ENCODE results near the gene PTH. TPM values are rescaled to one million over a fixed set of nuclear protein-coding genes. Genes with fewer than 3 reads are reported as not detected.

PTH gene
- not detected for polyA plus RNA-seq (ENCODE audit: insufficient read length)

GRCh38 chr11:13495929-13496328 lies at the start of gene PTH:
Gene PTH, minus strand, starts transcription at chr11:13495997. Its CDS starts 3,142 bp downstream, at chr11:13492855.
- DNase-seq (ENCODE audit: low read depth): no peak

DNA sequence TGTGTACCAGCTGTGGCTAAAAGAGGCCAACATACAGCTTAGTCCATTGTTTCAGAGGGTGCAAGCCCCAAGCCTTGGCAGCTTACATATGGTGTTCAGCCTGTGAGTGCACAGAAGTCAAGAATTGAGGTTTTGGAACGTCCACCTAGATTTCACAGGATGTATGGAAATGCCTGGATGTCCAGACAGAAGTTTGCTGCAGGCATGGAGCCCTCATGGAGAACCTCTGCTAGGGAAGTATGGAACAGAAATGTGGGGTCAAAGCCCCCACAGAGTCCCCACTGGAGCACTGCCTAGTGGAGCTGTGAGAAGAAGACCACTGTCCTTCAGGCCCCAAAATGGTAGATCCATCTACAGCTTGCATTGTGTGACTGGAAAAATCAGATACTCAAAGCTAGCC lies 42.2 kb upstream of the PTH start:
- no peak for DNase-seq (ENCODE audit: low read depth)

GRCh38 chr11:13535819-13536218 lies 40.0 kb upstream of the PTH start:
- DNase-seq (ENCODE audit: low read depth): no peak

DNA sequence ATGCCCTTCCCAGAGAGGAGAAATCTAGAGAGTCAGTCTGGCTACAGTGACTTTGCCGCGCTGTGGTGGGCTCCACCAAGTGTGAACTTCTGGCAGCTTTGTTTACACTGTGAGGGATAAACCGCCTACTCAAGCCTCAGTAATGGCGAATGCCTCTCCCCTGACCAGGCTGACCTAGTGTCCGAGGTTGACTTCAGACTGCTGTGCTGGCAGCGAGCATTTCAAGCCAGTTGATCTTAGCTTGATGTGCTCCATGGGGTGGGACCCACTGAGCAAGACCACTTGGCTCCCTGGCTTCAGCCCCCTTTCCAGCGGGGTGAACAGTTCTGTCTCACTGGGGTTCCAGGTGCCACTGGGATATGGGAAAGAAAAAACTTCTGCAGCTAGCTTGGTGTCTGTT lies 38.6 kb upstream of the PTH start:
- no peak for DNase-seq (ENCODE audit: low read depth)

DNA sequence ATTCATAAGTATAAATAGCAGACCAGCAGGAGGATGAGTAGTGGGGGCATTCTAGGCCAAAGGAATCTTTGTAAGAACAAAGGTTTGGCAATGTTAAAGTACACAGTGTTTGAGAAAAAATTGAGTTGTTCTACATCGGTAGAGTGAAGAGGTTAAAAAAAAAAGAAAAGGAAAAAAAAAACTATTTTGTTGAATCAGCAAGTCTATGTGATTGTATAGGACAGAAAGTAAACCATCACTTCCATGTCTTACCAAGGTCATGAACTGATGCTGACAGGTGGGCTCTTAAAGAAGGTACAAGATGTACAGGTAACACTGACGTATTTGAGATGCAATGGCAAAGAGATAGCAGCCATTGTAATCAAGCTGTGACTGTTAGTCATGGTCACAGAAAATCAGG lies 29.5 kb upstream of the PTH start:
- no peak for DNase-seq (ENCODE audit: low read depth)

- no peak for DNase-seq (ENCODE audit: low read depth)
These were observed 7.6 kb upstream of the PTH start for GRCh38 chr11:13503393-13503792.

GRCh38 chr11:13502492-13502891 lies 6.7 kb upstream of the PTH start:
- DNase-seq (ENCODE audit: low read depth): no peak

DNA sequence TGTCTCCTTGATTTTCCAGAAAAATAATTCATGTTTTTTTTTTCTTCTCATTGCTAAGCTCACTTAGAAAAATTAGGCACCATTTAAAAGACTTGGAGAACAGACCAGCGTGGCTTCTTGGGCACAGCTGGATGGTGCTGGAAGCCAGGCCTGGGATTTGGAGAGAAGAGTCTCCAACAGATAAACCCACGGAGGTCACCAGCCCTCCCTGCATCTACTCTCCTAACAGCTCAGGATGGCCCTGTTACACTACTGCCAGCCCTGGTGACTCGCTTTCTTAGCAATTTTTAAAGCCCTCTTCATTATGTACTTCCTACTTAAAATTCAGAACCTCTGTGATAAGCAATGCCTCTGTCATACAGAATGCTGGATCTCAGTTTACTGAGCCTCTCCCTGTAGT lies 1.7 kb downstream of the PTH start:
- DNase-seq (ENCODE audit: low read depth): no peak

DNA sequence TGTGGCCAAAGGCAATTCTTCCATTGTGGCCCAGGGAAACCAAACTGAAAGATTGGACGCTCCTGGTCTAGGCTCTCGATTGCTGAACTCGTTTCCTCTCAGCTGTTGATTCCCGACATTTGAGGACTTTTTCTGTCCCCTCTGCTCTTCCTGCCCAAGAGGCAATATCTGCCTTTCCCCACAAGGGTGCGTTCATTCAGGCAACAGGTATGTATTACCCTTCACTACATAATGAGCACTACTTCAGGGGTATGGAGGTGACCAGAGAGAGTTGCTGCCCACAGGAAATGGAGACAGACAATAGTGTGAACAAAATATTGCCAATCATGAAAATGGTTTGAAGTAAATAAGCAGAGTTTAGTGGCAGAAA lies 8.2 kb downstream of the PTH start:
- DNase-seq (ENCODE audit: low read depth): no peak

- DNase-seq (ENCODE audit: low read depth): no peak
These were observed 8.7 kb downstream of the PTH start for GRCh38 chr11:13486926-13487660.

- DNase-seq (ENCODE audit: low read depth): no peak
These were observed 15.6 kb downstream of the PTH start for GRCh38 chr11:13480198-13480597.

- no peak for DNase-seq (ENCODE audit: low read depth)
These were observed 16.1 kb downstream of the PTH start for GRCh38 chr11:13479688-13480087.

GRCh38 chr11:13475091-13475490 lies 20.7 kb downstream of the PTH start:
- no peak for DNase-seq (ENCODE audit: low read depth)

- no peak for DNase-seq (ENCODE audit: low read depth)
These were observed 22.6 kb downstream of the PTH start for GRCh38 chr11:13473013-13473722.

DNA sequence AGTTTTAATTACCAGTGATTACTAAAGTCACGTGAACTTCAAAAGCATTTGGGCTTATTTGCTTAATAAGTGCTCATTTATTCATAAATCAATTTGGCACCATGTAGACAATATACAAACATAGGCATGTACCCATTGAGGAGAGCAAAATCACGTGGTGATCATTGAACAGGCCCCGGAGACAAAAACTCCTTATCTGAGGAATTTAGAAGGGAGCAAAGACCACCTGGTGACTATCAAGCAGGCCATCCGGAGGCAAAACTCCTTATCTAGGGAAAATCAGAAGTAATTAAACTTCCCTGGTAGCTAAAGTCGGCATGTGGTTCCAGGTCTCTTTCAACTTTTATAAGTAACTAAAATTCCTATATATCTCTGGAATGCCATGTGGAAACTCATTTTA lies 27.0 kb downstream of the PTH start:
- DNase-seq (ENCODE audit: low read depth): no peak

DNA sequence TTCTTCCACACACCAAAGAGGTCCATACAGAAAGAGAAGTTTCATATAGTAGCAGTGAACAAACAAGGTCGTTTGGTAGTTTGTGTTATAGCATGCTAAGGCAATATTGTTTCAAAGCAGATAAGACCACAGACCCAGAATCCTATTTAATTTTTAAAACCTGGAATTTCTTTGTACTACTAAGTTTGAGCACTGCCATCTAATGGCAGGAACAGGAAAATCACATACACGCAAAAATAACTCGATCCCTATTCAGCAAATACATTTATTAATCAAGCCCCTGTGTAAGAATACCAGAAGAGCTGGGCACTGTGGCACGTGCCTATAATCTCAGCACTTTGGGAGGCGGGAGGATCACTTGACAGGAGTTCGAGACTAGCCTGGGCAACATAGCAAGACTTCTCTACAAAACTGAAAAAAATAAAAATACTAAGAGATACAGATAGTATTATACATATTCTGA lies 29.9 kb downstream of the PTH start:
- DNase-seq (ENCODE audit: low read depth): no peak

- DNase-seq (ENCODE audit: low read depth): no peak
These were observed 32.0 kb downstream of the PTH start for GRCh38 chr11:13463779-13464290.

- DNase-seq (ENCODE audit: low read depth): peak; percentile 95
These were observed 32.7 kb downstream of the PTH start, which contains the start of gene BTBD10 for GRCh38 chr11:13462901-13463778. Gene BTBD10, minus strand, starts transcription at chr11:13463222. Its CDS starts 18,098 bp downstream, at chr11:13445124.

GRCh38 chr11:13462311-13462900 lies 33.4 kb downstream of the PTH start:
- no peak for DNase-seq (ENCODE audit: low read depth)

- DNase-seq (ENCODE audit: low read depth): no peak
These were observed 34.5 kb downstream of the PTH start for GRCh38 chr11:13461291-13461690.

- DNase-seq (ENCODE audit: low read depth): no peak
These were observed 44.9 kb downstream of the PTH start for GRCh38 chr11:13450832-13451397.

Data from forelimb muscle (tissue), 1 donor.